Ureter (tissue), 1 donor: ENCODE data around the gene MRPS27. TPM values are rescaled to one million over a fixed set of nuclear protein-coding genes. Genes with fewer than 3 reads are reported as not detected.

Source experiments
- total RNA-seq: library from RNA; stranded (reverse); gene quantifications from one replicate; pipeline ENCODE4 v1.2.4, GENCODE V29; 2023
- donor health status: DM: yes; HTN: yes; CAD: no.

MRPS27 gene
- total RNA-seq, 1 donor from 2014 or later, result 69.0 TPM

Other genes starting within 250 kb of the MRPS27 start
- gene MAP1B, start 212.8 kb downstream of the MRPS27 start, total RNA-seq, result 128 TPM
- gene PTCD2, start 133 bp upstream of the MRPS27 start, total RNA-seq, result 17.0 TPM
- 6.0 TPM for gene ZNF366, start 187.2 kb upstream of the MRPS27 start, total RNA-seq